NK-92 treated with Interleukin-12 subunit alpha and Interleukin-12 subunit beta, amount 100 ng/mL, for 24 hours (cell line): ENCODE data around the gene LDLRAD3.

Experiments
- DNase-seq: peaks from one replicate; lab custom pipeline; 2025; lab: John Stamatoyannopoulos, UW

The LDLRAD3 gene

DNA sequence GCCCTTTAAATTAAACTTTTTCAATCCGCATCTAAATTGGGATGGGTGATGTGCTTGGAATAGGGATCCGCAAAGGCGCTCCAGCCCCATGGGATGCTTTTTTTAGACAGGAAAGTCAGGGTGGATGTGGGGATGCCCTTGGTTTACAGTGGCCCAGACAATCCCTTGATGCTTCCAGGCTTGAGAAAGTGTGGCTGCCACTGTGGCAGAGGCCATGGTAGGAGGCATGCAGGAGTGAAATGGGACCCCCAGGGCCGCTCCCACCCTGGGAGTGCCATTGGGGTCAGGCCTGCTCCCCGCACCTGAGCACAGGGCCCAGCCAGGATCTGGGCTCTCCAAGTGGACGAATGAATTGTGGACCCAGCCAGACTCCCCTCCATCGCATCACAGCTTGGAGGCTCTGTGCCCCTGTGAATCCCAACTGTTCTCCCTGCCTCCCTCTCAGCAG is 269.6 kb downstream of the LDLRAD3 start:
- no peak for DNase-seq

GRCh38 chr11:36214480-36214879 is 270.6 kb downstream of the LDLRAD3 start:
- DNase-seq: no peak

DNA sequence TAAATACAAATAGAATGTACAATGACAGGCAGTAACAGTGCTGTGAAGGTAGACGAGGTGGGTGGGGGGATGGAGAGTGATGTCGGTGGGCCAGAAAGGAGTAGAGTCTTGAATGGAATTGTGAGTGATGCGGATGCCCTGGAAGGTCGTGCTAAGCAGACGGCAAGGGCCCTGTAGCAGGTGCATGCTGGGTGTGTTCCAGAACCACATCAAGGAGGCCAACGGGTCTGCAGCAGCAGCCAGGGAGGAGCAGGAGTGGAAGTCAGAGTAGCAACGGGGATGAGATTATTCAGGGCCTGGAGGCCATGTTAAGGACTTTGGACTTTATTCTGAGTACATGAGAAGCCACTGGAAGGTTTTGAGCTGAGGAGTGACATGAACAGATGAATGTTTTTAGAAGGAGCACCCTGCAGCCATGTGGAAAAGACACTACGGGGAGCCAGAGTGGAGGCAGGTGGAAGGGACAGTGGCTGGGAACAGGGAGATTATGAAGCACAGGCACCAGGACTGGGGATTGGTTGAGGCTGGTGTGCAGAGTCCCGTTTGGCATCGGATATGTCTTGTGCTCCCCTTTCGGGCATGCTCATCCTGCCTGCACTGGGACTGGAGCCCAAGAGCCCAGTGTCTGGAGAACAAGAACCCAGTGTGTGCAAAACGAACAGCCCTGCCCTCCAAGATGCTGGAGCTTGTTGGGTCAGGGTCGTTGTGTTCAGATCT is 271.3 kb downstream of the LDLRAD3 start:
- DNase-seq: no peak

DNA sequence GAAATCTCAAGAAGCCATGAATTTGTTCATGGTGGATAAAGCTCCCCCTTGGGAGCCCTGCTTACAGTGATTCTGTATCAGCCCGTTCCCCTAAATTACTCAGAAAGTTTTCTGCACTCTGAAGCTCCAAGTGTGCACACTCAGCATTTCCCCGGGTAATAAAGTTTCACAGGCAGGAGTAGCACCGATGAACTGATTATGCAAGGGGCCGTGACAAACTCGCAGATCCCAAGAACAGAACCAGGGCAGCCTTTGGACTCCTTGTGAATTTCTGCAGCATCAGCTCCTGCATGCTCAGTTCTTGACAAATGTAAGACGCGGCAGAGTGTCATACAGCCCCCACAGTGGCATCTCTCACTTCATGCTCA is 271.8 kb downstream of the LDLRAD3 start:
- no peak for DNase-seq

GRCh38 chr11:36216061-36216615 is 272.3 kb downstream of the LDLRAD3 start:
- no peak for DNase-seq

DNA sequence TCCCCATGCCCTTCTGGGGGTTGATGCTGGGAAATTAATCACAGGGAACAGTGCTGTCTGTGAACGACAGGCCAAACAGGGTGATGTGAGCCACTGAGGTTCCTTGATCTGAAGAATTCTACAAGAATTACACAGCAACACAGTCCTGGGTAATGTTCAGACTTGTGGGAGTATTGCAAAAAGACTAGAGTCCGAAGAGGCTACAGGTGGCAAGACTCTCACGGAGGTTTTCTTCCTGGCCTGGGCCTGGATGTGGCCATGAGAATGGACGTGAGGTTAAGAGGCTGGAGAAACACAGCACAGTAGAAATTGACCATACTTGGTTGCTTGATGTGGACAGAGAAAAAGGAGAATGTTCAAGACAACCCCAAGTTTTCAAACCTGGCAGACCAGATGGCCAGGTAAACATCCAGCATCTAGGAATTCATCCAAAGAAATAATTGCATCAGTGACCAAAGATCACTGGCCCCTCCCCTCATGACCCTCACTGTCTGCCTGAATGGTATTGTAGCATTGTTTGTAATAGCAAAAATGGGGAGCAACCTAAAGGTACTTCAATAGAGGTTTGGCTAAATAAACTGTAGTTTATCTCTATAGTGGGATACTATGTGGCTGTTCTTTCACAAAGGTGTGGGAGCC is 274.5 kb downstream of the LDLRAD3 start:
- no peak for DNase-seq

GRCh38 chr11:36219996-36220395 is 276.1 kb downstream of the LDLRAD3 start:
- no peak for DNase-seq

GRCh38 chr11:36222831-36223635 is 279.2 kb downstream of the LDLRAD3 start:
- no peak for DNase-seq

GRCh38 chr11:36224209-36224882 is 280.5 kb downstream of the LDLRAD3 start:
- no peak for DNase-seq

GRCh38 chr11:36227044-36227443 is 283.2 kb downstream of the LDLRAD3 start:
- DNase-seq: no peak

DNA sequence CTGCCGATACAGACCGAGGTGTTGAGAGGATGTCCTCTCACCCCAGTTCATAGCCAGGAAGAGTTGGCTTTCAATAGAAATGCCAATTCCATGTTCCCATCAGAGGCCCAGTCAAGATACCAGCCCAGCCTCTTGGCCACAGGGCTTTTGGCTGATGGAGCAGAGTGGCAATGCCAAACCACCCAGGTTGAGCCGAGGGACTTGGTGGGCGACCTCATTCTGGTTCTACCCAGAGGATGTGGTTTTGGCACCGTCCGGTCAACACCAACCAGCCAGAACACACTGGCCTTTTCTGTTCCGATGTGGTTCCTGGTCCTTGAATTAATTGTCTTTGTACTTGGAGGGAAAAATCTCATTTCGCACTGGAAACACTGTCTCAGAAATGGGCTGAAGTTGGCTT is 284.8 kb downstream of the LDLRAD3 start:
- DNase-seq: no peak

DNA sequence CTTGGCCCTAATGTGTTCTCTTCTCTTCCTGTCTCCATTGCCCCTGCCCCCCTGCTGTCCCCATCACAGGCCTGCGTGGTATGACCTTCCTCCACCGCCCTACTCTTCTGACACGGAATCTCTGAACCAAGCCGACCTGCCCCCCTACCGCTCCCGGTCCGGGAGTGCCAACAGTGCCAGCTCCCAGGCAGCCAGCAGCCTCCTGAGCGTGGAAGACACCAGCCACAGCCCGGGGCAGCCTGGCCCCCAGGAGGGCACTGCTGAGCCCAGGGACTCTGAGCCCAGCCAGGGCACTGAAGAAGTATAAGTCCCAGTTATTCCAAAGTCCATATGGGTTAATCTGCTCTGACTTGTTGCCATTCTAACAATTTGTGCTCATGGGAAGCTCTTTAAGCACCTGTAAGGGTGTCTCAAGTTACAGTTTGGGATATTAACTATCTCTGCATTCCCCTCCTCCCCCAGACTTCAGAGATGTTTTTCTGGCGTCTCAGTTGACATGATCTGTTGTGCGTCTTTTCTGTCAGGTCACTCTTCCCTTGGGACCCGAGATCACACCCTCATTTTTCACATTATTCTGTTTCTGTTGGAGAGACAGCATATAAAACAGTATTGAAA is 285.3 kb downstream of the LDLRAD3 start:
- DNase-seq: no peak

GRCh38 chr11:36230779-36231699 is 287.2 kb downstream of the LDLRAD3 start:
- no peak for DNase-seq

- no peak for DNase-seq
These were observed 289.3 kb downstream of the LDLRAD3 start for GRCh38 chr11:36233204-36233603.

GRCh38 chr11:36234825-36235224 is 291.0 kb downstream of the LDLRAD3 start:
- no peak for DNase-seq

DNA sequence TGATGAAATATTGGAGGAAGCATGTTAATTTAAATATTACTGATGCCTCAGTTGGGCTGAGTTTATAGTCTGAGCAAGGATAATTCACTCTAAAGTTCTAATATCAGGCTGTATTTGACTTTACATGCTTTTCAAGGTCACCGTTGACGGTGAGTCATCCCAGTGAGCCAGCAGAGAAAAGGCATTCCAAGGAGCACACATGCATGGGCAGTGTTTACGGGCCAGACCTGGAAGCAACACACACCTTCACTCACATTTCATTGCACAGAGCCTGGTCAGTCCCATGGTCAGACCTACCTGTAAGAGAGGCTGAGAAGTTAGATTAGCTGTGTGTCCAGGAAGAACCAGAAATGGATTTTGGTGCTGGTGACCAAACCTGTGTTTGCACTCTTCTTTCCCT is 291.9 kb downstream of the LDLRAD3 start:
- DNase-seq: no peak

GRCh38 chr11:36237391-36237790 is 293.5 kb downstream of the LDLRAD3 start:
- DNase-seq: no peak

GRCh38 chr11:36238036-36238631 is 294.3 kb downstream of the LDLRAD3 start:
- DNase-seq: no peak

GRCh38 chr11:36238881-36239280 is 295.0 kb downstream of the LDLRAD3 start:
- DNase-seq: no peak

DNA sequence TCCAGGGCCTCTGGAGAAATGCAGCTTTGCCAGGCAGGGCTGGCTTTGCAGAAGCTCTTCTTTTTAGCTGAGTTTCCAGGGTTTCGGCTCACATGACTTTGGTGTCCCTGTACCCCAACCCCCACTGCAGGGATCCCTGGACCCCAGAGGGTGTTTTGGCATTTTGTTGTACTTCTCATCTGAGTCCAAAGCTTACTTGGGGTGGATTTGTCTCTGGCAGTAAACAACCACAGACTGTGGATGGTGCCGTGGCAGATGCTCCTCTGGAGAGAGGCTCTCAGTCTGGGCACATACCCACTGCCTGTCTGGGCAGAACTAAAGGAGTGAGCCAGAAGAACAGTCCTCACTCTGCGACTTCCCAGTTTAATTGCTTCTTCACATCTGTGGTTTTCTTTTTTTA is 295.8 kb downstream of the LDLRAD3 start:
- no peak for DNase-seq
